Nephron (organoid): ENCODE data around the gene SPTBN1.

Experiments used
- H3K27ac Mint-ChIP-seq, 3 experiments: 2 replicates each; pipeline ENCODE4 v1.8.0; 2020; ENCODE audit warnings: mixed read lengths in 3 of 3, mild to moderate bottlenecking in 2 of 3, moderate library complexity in 1 of 3
- H3K27me3 Mint-ChIP-seq: 2 replicates; pipeline ENCODE4 v1.8.0; 2021; ENCODE audit warnings: low read depth, mild to moderate bottlenecking, moderate library complexity, mixed read lengths
- H3K36me3 Mint-ChIP-seq: 2 replicates; pipeline ENCODE4 v1.8.0; 2020; ENCODE audit warnings: low read depth, mixed read lengths
- H3K4me1 Mint-ChIP-seq: 2 replicates; pipeline ENCODE4 v1.8.0; 2020; ENCODE audit warnings: mixed read lengths
- H3K4me3 Mint-ChIP-seq, 3 experiments: 2 replicates each; pipeline ENCODE4 v1.8.0; 2020; ENCODE audit warnings: mild to moderate bottlenecking in 3 of 3, mixed read lengths in 3 of 3, moderate library complexity in 2 of 3
- H3K9me3 Mint-ChIP-seq: 2 replicates; pipeline ENCODE4 v1.8.0; 2020; ENCODE audit warnings: mixed read lengths
- CTCF ChIP-seq, 3 experiments: fragments of 200-600 bp; sonication (generic); IDR thresholded peaks; one replicate each; pipeline ENCODE4 v1.5.0; 2021; ENCODE audit warnings: antibody characterized with exemption in 3 of 3; ENCODE audit not compliant: unreplicated experiment in 3 of 3

SPTBN1 gene

GRCh38 chr2:54589038-54589339, 132.9 kb downstream of the SPTBN1 start:
- no peaks in the 10 kb centered on the region for H3K27me3 Mint-ChIP-seq
- TF ChIP-seq CTCF (IDR thresholded peaks at IDR 0.05; ENCODE audit: unreplicated experiment in 3 of 3) = no peak
- peaks cover 52% of the 10 kb centered on the region for H3K4me1 Mint-ChIP-seq
- H3K9me3 Mint-ChIP-seq = no peaks in the 10 kb centered on the region
- peak overlapping the region in 1 of 3 experiments; percentile 38 for H3K27ac Mint-ChIP-seq
- H3K4me3 Mint-ChIP-seq = no peak overlapping the region
- peaks cover 4% of the 10 kb centered on the region for H3K36me3 Mint-ChIP-seq

- H3K36me3 Mint-ChIP-seq = peaks cover 4% of the 10 kb centered on the region
- H3K4me1 Mint-ChIP-seq = peaks cover 53% of the 10 kb centered on the region
- peak overlapping the region in 1 of 3 experiments; percentile 38 for H3K27ac Mint-ChIP-seq
- no peak for TF ChIP-seq CTCF (IDR thresholded peaks at IDR 0.05; ENCODE audit: unreplicated experiment in 3 of 3)
- H3K4me3 Mint-ChIP-seq = no peak overlapping the region
- no peaks in the 10 kb centered on the region for H3K9me3 Mint-ChIP-seq
- no peaks in the 10 kb centered on the region for H3K27me3 Mint-ChIP-seq
Measured at GRCh38 chr2:54589340-54590215, 133.5 kb downstream of the SPTBN1 start.

- H3K9me3 Mint-ChIP-seq = no peaks in the 10 kb centered on the region
Measured at GRCh38 chr2:54590216-54591120, 134.3 kb downstream of the SPTBN1 start.

GRCh38 chr2:54591551-54591950, 135.4 kb downstream of the SPTBN1 start:
- H3K27me3 Mint-ChIP-seq = no peaks in the 10 kb centered on the region

More at GRCh38 chr2:54590216-54591120, 134.3 kb downstream of the SPTBN1 start:
- Mint-ChIP-seq H3K36me3 (peaks cover 9% of the 10 kb centered on the region), H3K4me3 (no peak overlapping the region), H3K27me3 (no peaks in the 10 kb centered on the region), H3K27ac (peak overlapping the region in 1 of 3 experiments; percentile 22), H3K4me1 (peaks cover 51% of the 10 kb centered on the region)
- no peak for TF ChIP-seq CTCF (IDR thresholded peaks at IDR 0.05; ENCODE audit: unreplicated experiment in 3 of 3)

GRCh38 chr2:54593249-54593648, 137.1 kb downstream of the SPTBN1 start:
- no peak overlapping the region for H3K27ac Mint-ChIP-seq
- H3K27me3 Mint-ChIP-seq = no peaks in the 10 kb centered on the region
- H3K9me3 Mint-ChIP-seq = no peaks in the 10 kb centered on the region
- H3K36me3 Mint-ChIP-seq = peaks cover 25% of the 10 kb centered on the region
- no peak overlapping the region for H3K4me3 Mint-ChIP-seq
- peaks cover 56% of the 10 kb centered on the region for H3K4me1 Mint-ChIP-seq
- no peak for TF ChIP-seq CTCF (IDR thresholded peaks at IDR 0.05; ENCODE audit: unreplicated experiment in 3 of 3)

More at GRCh38 chr2:54591551-54591950, 135.4 kb downstream of the SPTBN1 start:
- Mint-ChIP-seq H3K36me3 (peaks cover 18% of the 10 kb centered on the region), H3K4me1 (peaks cover 54% of the 10 kb centered on the region), H3K4me3 (no peak overlapping the region), H3K27ac (no peak overlapping the region), H3K9me3 (no peaks in the 10 kb centered on the region)
- TF ChIP-seq CTCF (IDR thresholded peaks at IDR 0.05; ENCODE audit: unreplicated experiment in 3 of 3) = no peak
